Measurements from ENCODE around the gene GSPT1. TPM values are rescaled to one million over a fixed set of nuclear protein-coding genes. Genes with fewer than 3 reads are reported as not detected.
"Not testable (repeated sequence)": the region's sequence is repeated elsewhere in the genome, so short reads cannot be mapped to it uniquely, and the experiment has no call there.

GSPT1 gene
- total RNA-seq, 1 experiment from 2014 or later: 32.3 TPM

DNA sequence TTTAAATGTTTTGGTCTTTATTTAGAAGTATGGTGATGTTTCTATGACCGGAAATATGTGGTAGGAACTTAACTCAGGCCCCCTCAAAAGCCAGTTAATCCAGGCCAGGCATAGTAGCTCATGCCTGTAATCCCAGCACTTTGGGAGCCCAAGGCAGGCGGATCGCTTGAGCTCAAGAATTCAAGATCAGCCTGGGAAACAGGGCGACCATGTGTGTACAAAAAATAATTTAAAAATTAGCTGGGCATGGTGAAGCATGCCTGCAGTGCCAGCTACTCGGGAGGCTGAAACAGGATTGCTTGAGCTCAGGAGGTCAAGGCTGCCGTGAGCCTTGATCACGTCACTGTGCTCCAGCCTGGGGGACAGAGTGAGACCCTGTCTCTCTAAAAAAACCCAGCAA is 74.7 kb downstream of the GSPT1 start:
- Histone ChIP-seq H3K36me3 (peaks cover 95% of the 10 kb centered on the region), H3K9me3 (no peaks in the 10 kb centered on the region), H3K4me3 (no peak overlapping the region), H3K27me3 (no peaks in the 10 kb centered on the region)
- DNase-seq: no peak

GRCh38 chr16:11836650-11837244 is 79.0 kb downstream of the GSPT1 start:
- Histone ChIP-seq H3K36me3 (peaks cover 61% of the 10 kb centered on the region), H3K4me3 (no peak overlapping the region), H3K27me3 (no peaks in the 10 kb centered on the region), H3K9me3 (no peaks in the 10 kb centered on the region)
- no peak for DNase-seq

DNA sequence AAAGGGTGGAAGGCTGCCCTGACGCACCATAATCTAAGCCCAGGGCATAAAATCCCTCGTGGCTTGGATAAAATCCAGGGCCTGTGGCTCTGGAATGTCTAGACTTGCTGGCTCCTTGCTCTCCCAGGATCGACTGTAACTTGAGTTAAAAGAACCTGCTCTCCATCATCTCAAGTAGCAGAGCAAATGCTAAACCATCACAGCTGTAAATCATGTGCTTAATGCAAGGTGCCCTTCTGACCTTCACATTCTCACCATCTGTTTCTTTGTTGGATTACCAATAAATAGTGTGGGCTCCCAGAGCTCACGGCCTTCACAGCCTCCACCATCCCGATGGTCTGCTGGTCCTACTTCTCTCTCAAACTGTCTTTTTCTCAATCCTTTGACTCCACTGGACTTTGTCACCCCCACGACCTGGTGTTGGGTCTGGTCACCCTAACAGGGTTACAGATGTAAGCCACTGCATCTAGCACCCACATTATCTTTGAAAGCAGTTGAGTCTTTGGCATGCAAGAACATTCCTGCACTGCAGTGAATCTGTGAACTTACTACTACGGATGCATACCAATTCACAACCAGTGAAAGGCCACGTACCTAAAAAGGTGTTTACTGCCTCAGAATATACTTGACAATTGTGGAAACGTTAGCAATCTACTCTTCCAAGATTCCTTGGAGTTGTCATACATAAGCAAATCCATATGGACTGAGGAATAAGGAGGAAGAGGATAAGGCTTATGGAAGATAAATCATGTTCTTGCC is 79.7 kb downstream of the GSPT1 start:
- peak; percentile 56 for DNase-seq
- Histone ChIP-seq H3K9me3 (no peaks in the 10 kb centered on the region), H3K27me3 (no peaks in the 10 kb centered on the region), H3K4me3 (no peak overlapping the region), H3K36me3 (peaks cover 55% of the 10 kb centered on the region)

DNA sequence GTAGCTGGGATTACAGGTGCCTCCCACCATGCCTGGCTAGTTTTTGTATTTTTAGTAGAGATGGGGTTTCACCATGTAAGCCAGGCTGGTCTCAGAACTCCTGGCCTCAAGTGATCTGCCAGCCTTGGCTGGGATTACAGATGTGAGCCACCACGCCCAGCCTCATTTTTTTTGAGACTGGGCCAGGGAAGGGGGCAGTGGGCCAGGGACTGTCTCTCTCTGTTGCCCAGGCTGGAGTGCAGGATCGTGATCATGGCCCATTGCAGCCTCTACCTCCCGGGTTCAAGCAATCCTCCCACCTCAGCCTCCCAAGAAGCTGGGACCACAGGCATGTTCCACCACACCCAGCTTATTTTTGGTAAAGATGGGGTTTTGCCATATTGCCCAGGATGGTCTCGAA is 80.4 kb downstream of the GSPT1 start:
- DNase-seq: peak; percentile 56
- H3K36me3 ChIP-seq: peaks cover 48% of the 10 kb centered on the region
- H3K4me3 ChIP-seq: no peak overlapping the region
- H3K27me3 ChIP-seq: no peaks in the 10 kb centered on the region
- H3K9me3 ChIP-seq: no peaks in the 10 kb centered on the region

GRCh38 chr16:11833951-11834695 is 81.6 kb downstream of the GSPT1 start:
- Histone ChIP-seq H3K9me3 (no peaks in the 10 kb centered on the region), H3K36me3 (peaks cover 36% of the 10 kb centered on the region), H3K4me3 (no peak overlapping the region), H3K27me3 (no peaks in the 10 kb centered on the region)
- DNase-seq: no peak

DNA sequence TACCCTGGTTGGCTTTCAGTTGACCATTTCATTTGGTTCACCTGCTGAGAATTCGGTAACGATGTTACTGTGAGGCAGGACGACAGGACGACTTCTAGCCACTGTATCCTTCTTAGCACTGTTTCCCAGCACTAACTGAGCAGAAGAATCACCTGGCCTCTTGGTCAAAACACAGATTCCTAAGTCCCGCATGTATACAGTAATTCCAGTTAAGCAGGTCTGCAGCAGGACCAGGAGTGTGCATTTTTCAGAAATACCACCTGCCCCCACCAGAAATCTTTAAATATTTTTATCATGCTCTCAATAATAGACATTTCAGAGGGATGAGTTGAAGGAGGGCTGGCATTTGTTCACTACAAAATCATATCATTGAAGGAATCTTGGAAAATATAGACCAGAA is 87.1 kb downstream of the GSPT1 start:
- no peak for DNase-seq
- Histone ChIP-seq H3K4me3 (no peak overlapping the region), H3K36me3 (no peaks in the 10 kb centered on the region), H3K9me3 (no peaks in the 10 kb centered on the region), H3K27me3 (no peaks in the 10 kb centered on the region)

- not testable (repeated sequence) for H3K27me3 ChIP-seq, H3K9me3 ChIP-seq, DNase-seq
Observed at GRCh38 chr16:11825520-11826165, 90.1 kb downstream of the GSPT1 start.

DNA sequence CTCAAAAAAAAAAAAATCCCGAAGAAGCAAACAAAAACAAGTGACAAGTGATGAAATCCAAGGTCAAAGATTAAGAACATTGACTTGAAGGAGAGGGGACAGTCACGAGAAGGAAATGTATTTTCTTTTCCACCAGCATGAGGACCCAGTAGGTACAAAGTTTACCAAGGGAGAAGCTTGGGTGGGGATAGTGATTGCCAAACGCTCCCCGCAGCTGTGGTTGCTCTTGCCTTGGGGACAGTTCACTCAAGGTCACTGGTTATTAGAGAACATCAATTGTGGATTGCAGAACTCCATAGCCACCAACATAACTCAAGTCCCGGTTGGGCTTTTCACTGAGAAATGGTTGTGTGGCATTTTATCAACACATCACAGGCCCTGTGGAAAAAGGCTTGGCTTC is 91.4 kb downstream of the GSPT1 start:
- Histone ChIP-seq H3K9me3 (peaks cover 5% of the 10 kb centered on the region; the same call in 1 of the 2 replicates), H3K36me3 (no peaks in the 10 kb centered on the region), H3K27me3 (no peaks in the 10 kb centered on the region), H3K4me3 (no peak overlapping the region)
- DNase-seq: no peak

More at GRCh38 chr16:11825520-11826165, 90.1 kb downstream of the GSPT1 start:
- H3K36me3 ChIP-seq, H3K4me3 ChIP-seq: not testable (repeated sequence)

GRCh38 chr16:11823645-11824044 is 92.1 kb downstream of the GSPT1 start:
- not testable (repeated sequence) for DNase-seq, H3K36me3 ChIP-seq, H3K4me3 ChIP-seq, H3K27me3 ChIP-seq, H3K9me3 ChIP-seq

DNA sequence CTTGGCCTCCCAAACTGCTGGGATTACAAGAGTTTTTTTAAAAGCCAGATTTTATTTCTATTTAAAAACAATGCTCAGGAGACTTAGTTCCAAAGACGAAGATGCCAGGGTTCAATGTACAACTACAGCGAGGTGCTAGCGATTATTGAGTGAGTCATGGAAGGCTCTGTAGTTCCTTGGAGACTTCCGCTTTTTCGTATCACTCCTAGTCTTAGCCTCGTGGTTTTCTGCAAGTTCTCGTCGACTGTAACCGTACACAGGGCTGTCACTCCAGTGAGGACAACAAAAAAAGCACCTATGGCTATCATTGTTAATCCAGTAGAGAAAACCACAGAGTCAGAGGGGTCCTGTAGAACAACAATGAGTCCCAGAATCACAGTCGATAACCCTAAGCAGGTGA is 96.0 kb downstream of the GSPT1 start:
- H3K9me3 ChIP-seq: peaks cover 5% of the 10 kb centered on the region; the same call in 1 of the 2 replicates
- H3K27me3 ChIP-seq: no peaks in the 10 kb centered on the region
- H3K36me3 ChIP-seq: no peaks in the 10 kb centered on the region
- no peak for DNase-seq
- H3K4me3 ChIP-seq: no peak overlapping the region

GRCh38 chr16:11818970-11819369 is 96.8 kb downstream of the GSPT1 start:
- H3K4me3 ChIP-seq, DNase-seq, H3K27me3 ChIP-seq, H3K36me3 ChIP-seq, H3K9me3 ChIP-seq: not testable (repeated sequence)

Other genes starting within 250 kb of the GSPT1 start
- 11.8 and 18.8 TPM in 2 replicates for gene SNN, start 247.5 kb downstream of the GSPT1 start, total RNA-seq (2014; rRNA removed; shearing (Covaris generic); ENCODE audit: low replicate concordance)
- 41.0 and 47.2 TPM in 2 replicates for gene TXNDC11, start 173.1 kb downstream of the GSPT1 start, total RNA-seq (2014; rRNA removed; shearing (Covaris generic); ENCODE audit: low replicate concordance)
- 35.6 and 60.5 TPM in 2 replicates for gene ZC3H7A, start 118.7 kb downstream of the GSPT1 start, total RNA-seq (2014; rRNA removed; shearing (Covaris generic); ENCODE audit: low replicate concordance)
- 346 and 797 TPM in 2 replicates for gene RSL1D1, start 64.4 kb downstream of the GSPT1 start, total RNA-seq (2014; rRNA removed; shearing (Covaris generic); ENCODE audit: low replicate concordance)
- gene NPIPB2, start 26.1 kb upstream of the GSPT1 start, total RNA-seq (2014; rRNA removed; shearing (Covaris generic); ENCODE audit: low replicate concordance): not detected in 2 replicates
- not detected in 2 replicates for gene TNFRSF17, start 49.3 kb upstream of the GSPT1 start, total RNA-seq (2014; rRNA removed; shearing (Covaris generic); ENCODE audit: low replicate concordance)
- 7.1 and 35.6 TPM in 2 replicates for gene SNX29, start 60.8 kb upstream of the GSPT1 start, total RNA-seq (2014; rRNA removed; shearing (Covaris generic); ENCODE audit: low replicate concordance)

Measured in MG63 (cell line).